ENCODE results near the gene DHRS11.

Gene DHRS11

DNA sequence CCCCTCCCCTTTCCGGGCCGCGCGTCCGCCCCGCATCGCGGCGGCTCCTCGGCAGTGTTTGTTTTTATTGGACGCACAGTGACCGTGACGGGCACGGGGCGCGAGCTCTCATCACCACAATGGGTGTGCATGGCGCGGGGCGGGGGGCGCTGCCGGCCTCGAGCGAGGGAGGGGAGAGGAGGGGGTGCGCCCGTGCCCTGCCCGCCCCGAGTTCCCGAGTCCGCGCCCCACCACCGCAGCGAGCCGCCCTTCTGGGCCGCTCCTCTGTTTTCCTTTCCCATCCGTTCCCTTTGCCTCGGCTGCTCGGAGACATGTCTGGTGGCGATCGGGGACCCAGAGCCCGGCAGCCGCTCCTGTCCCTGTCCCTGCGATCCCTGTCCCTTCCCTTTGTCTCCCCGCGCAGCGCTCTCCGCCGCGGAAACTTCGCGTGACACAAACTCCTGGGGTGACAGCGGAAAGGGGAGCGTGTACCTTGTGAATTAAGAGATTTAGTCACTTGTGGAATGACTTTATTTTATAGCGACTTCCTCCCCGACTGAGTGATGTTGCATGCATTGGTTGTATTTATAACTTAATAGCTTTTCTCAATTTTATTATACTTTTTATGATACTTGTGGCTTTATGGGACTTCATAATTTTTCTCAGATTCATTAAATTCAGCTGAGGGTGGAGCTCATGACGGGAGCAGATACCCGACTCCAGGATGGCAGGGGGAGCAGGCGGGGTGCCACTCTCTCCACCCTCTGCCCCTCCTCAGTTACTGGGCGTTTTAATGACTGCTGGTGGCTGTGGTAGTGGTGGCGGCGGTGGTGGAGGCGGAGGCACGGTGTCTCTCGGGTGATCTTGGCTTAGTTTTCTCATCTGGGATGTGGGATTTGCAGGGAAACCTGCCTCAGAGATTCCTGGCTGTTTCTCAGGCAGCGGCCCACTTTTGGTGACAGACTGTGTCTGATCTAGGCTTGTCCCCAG is 50.5 kb downstream of the DHRS11 start:
- TF ChIP-seq GATA3 (IDR thresholded peaks at IDR 0.05; ENCODE audit: low read depth, low read length): no peak
- no peak for TF ChIP-seq GATA2 (IDR thresholded peaks at IDR 0.05; ENCODE audit: low read depth, low read length)

DNA sequence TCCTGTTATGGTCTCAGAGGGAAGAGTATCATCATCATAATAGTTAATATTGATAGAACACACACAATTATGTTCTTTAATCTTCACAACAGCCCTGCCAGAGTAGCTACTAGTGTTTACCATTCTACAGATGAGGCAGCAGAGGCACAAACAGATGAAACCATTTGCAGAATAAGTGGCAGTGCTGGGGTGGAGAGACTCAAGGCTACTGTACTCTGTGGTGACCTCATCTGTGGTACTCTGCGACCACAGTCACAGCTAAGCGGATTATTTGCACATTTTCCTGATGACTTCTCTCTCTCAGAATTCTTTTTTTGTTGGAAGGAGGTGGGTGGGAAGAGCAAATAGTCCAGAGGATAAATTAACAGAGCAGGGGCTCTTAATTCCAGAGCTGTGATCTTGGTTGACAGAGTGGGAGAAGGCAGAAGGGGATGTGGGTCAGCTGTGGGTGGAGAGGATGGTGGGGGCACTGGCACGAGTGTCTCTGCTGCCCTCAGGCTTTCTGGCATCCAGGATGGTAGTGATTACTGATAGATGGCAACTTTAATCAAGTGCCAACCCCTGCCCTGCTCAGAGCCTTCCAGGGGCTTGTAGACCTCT is 51.5 kb downstream of the DHRS11 start:
- TF ChIP-seq GATA3 (IDR thresholded peaks at IDR 0.05; ENCODE audit: low read depth, low read length): no peak
- no peak for TF ChIP-seq GATA2 (IDR thresholded peaks at IDR 0.05; ENCODE audit: low read depth, low read length)

DNA sequence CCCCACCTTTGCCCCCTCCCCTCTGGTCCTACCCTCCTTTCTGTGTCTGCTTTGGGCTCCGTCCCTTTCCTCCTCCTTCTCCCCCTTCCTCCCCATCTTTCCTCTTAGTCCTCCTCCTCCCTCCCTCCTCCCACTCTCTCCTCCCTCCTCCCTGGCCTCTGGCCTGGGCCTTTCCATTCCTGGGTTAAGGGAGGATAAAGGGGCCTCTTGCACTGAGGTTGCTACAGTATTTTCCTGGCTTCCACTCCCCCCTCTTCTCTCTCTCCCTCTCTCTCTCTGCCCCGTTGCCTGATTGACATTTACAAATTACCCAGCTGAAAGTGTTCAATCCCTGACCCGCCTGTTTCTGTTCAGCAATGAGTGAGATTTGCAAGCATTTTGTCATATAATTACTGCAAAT is 53.7 kb downstream of the DHRS11 start:
- TF ChIP-seq GATA2 (IDR thresholded peaks at IDR 0.05; ENCODE audit: low read depth, low read length) (no peak), GATA3 (IDR thresholded peaks at IDR 0.05; ENCODE audit: low read depth, low read length) (no peak)

DNA sequence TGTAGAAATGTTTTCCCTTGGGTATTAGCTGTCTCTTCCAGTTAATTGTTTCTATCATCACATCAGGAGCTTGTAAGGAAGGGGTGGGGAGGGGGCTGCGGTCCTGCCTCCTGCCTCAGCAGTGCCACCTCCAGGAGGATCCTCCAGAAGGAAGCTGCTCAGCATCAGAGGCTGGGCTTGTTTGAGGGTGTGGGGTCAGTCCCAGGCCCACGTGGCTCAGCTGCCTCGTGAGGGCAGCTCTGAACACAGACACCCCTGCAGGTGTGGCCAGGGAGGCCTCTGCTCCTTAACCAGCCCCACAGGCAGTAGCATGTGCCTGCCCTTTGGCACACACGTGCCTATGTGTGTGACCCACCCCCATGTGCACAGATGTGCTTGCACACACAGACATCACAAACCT is 56.0 kb downstream of the DHRS11 start:
- TF ChIP-seq GATA2 (IDR thresholded peaks at IDR 0.05; ENCODE audit: low read depth, low read length) (no peak), GATA3 (IDR thresholded peaks at IDR 0.05; ENCODE audit: low read depth, low read length) (no peak)

DNA sequence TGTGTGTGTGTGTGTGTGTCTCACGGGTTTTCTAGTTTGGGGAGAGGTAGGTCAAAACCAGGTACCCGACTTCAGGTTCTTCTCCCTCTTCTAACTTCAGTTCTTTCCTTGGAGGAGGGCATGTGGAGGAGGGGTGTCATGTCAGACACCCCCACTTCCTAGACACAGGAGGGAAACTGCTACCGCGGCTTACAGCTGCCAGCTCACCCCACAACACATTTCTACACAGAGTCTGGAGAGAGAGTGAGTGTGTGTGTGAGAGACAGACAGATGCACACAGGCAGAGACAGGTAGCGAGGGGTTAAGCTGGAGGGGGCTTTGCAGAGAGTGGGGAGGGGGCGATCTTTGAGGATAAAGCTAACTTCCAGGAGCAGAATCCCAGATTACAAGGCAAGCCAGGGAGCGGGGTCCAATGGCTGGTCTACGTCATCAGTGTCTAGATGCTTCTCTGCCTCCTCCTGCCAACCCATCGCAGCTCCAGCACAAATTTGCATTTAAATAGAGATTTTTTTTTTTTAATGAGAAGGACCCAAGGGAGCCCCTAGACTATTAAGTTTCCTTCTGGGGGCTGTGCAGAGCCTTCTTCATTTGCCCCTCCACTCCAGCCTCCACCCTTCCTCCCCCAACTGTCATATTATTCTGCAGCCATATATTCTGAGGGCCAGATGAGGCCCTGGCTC is 58.6 kb downstream of the DHRS11 start:
- no peak for TF ChIP-seq GATA2 (IDR thresholded peaks at IDR 0.05; ENCODE audit: low read depth, low read length)
- TF ChIP-seq GATA3 (IDR thresholded peaks at IDR 0.05; ENCODE audit: low read depth, low read length): no peak
